GM19351 (cell line): ENCODE results near the gene CHRM1.
A peak's percentile ranks its signal among the peaks of the same experiment; 100 is the strongest.

Experiments
- ATAC-seq: cut with Tn5 transposase; IDR thresholded peaks from one replicate; pipeline ENCODE4 v1.9.1; 2021; ENCODE audit warnings: mild to moderate bottlenecking, moderate library complexity; ENCODE audit not compliant: unreplicated experiment

CHRM1 gene

GRCh38 chr11:62925745-62926679, 4.8 kb upstream of the CHRM1 start:
- ATAC-seq, result no peak

- ATAC-seq, result no peak
Measured at GRCh38 chr11:62925308-62925707, 4.1 kb upstream of the CHRM1 start.

GRCh38 chr11:62923601-62924411, 2.6 kb upstream of the CHRM1 start:
- ATAC-seq, result peak; percentile 52

GRCh38 chr11:62922653-62923431, 1.7 kb upstream of the CHRM1 start:
- no peak for ATAC-seq

- ATAC-seq, result no peak
Measured at GRCh38 chr11:62922189-62922589, 1.0 kb upstream of the CHRM1 start.

- ATAC-seq, result no peak
Measured at GRCh38 chr11:62921573-62922188, 518 bp upstream of the CHRM1 start.

- no peak for ATAC-seq
Measured at GRCh38 chr11:62919898-62920640, 1.1 kb downstream of the CHRM1 start.

GRCh38 chr11:62919476-62919875, 1.7 kb downstream of the CHRM1 start:
- no peak for ATAC-seq

GRCh38 chr11:62918531-62918930, 2.6 kb downstream of the CHRM1 start:
- ATAC-seq, result no peak

GRCh38 chr11:62917906-62918502, 3.2 kb downstream of the CHRM1 start:
- ATAC-seq, result no peak

GRCh38 chr11:62914416-62914815, 6.7 kb downstream of the CHRM1 start:
- no peak for ATAC-seq

- no peak for ATAC-seq
Measured at GRCh38 chr11:62912268-62912667, 8.9 kb downstream of the CHRM1 start.

GRCh38 chr11:62911137-62912130, 9.7 kb downstream of the CHRM1 start:
- ATAC-seq, result no peak

GRCh38 chr11:62910141-62910882, 10.9 kb downstream of the CHRM1 start:
- no peak for ATAC-seq

- no peak for ATAC-seq
Measured at GRCh38 chr11:62909107-62909894, 11.9 kb downstream of the CHRM1 start.

GRCh38 chr11:62908468-62909072, 12.6 kb downstream of the CHRM1 start:
- no peak for ATAC-seq
